ENCODE measurements around the gene TOMM34. TPM values are rescaled to one million over a fixed set of nuclear protein-coding genes. Genes with fewer than 3 reads are reported as not detected.

Gene TOMM34
- total RNA-seq, 1 experiment from 2014 or later, result 61.1 TPM

GRCh38 chr20:44993343-44993742, 33.1 kb upstream of the TOMM34 start:
- CTCF ChIA-PET, result no interaction called here
- intact Hi-C loops (cut with micrococcal nuclease; ENCODE audit: unreplicated experiment), result no loop called here
- no peaks in the 10 kb centered on the region for H3K9me3 Mint-ChIP-seq (ENCODE audit: low read depth, unreplicated experiment)
- DNase-seq, result no peak
- H3K36me3 Mint-ChIP-seq (ENCODE audit: insufficient read depth, unreplicated experiment), result peaks cover 14% of the 10 kb centered on the region
- no TSS peak for BruUV-seq (replicated peaks)
- no peak overlapping the region for H3K4me3 Mint-ChIP-seq (ENCODE audit: low read depth, unreplicated experiment)
- H3K27me3 Mint-ChIP-seq (ENCODE audit: unreplicated experiment), result no peaks in the 10 kb centered on the region
- H3K4me1 Mint-ChIP-seq (ENCODE audit: low read depth, unreplicated experiment), result no peaks in the 10 kb centered on the region
- H3K27ac Mint-ChIP-seq (ENCODE audit: unreplicated experiment), result peak overlapping the region; percentile 43
- no peak for TF ChIP-seq CTCF (IDR thresholded peaks at IDR 0.05; ENCODE audit: unreplicated experiment)

GRCh38 chr20:44990957-44991356, 30.8 kb upstream of the TOMM34 start:
- no TSS peak for BruUV-seq (replicated peaks)
- peaks cover 8% of the 10 kb centered on the region for H3K36me3 Mint-ChIP-seq (ENCODE audit: insufficient read depth, unreplicated experiment)
- DNase-seq, result no peak
- no peaks in the 10 kb centered on the region for H3K4me1 Mint-ChIP-seq (ENCODE audit: low read depth, unreplicated experiment)
- CTCF ChIA-PET, result no interaction called here
- no peaks in the 10 kb centered on the region for H3K9me3 Mint-ChIP-seq (ENCODE audit: low read depth, unreplicated experiment)
- no peak for TF ChIP-seq CTCF (IDR thresholded peaks at IDR 0.05; ENCODE audit: unreplicated experiment)
- no peak overlapping the region for H3K4me3 Mint-ChIP-seq (ENCODE audit: low read depth, unreplicated experiment)
- no peaks in the 10 kb centered on the region for H3K27me3 Mint-ChIP-seq (ENCODE audit: unreplicated experiment)
- no peak overlapping the region for H3K27ac Mint-ChIP-seq (ENCODE audit: unreplicated experiment)
- intact Hi-C loops (cut with micrococcal nuclease; ENCODE audit: unreplicated experiment), result no loop called here

- no TSS peak for BruUV-seq (replicated peaks)
- Mint-ChIP-seq H3K9me3 (ENCODE audit: low read depth, unreplicated experiment) (no peaks in the 10 kb centered on the region), H3K27me3 (ENCODE audit: unreplicated experiment) (no peaks in the 10 kb centered on the region), H3K27ac (ENCODE audit: unreplicated experiment) (no peak overlapping the region), H3K4me3 (ENCODE audit: low read depth, unreplicated experiment) (no peak overlapping the region), H3K36me3 (ENCODE audit: insufficient read depth, unreplicated experiment) (peaks cover 8% of the 10 kb centered on the region), H3K4me1 (ENCODE audit: low read depth, unreplicated experiment) (no peaks in the 10 kb centered on the region)
- DNase-seq, result no peak
- no peak for TF ChIP-seq CTCF (IDR thresholded peaks at IDR 0.05; ENCODE audit: unreplicated experiment)
- CTCF ChIA-PET, result no interaction called here
- intact Hi-C loops (cut with micrococcal nuclease; ENCODE audit: unreplicated experiment), result no loop called here
These were observed 30.2 kb upstream of the TOMM34 start for GRCh38 chr20:44990425-44990824.

GRCh38 chr20:44988631-44989171, 28.5 kb upstream of the TOMM34 start:
- CTCF ChIA-PET, result no interaction called here
- intact Hi-C loops (cut with micrococcal nuclease; ENCODE audit: unreplicated experiment), result no loop called here
- H3K27me3 Mint-ChIP-seq (ENCODE audit: unreplicated experiment), result no peaks in the 10 kb centered on the region
- TF ChIP-seq CTCF (IDR thresholded peaks at IDR 0.05; ENCODE audit: unreplicated experiment), result no peak
- BruUV-seq (replicated peaks), result no TSS peak
- DNase-seq, result no peak
- H3K4me1 Mint-ChIP-seq (ENCODE audit: low read depth, unreplicated experiment), result no peaks in the 10 kb centered on the region
- H3K27ac Mint-ChIP-seq (ENCODE audit: unreplicated experiment), result no peak overlapping the region
- no peak overlapping the region for H3K4me3 Mint-ChIP-seq (ENCODE audit: low read depth, unreplicated experiment)
- no peaks in the 10 kb centered on the region for H3K36me3 Mint-ChIP-seq (ENCODE audit: insufficient read depth, unreplicated experiment)
- no peaks in the 10 kb centered on the region for H3K9me3 Mint-ChIP-seq (ENCODE audit: low read depth, unreplicated experiment)
